Lower lobe of right lung (tissue), 2 donors: ENCODE measurements around the gene TUBB1. TPM values are rescaled to one million over a fixed set of nuclear protein-coding genes. Genes with fewer than 3 reads are reported as not detected.

Experiments used
- ATAC-seq, 2 donors: fragments of 200-7000 bp; cut with Tn5 transposase; one replicate each; pipeline ENCODE4 v1.9.1; 2020 to 2022; ENCODE audit warnings: mild to moderate bottlenecking in 2 of 2, moderate library complexity in 2 of 2
- DNase-seq: peaks from one replicate; pipeline ENCODE4 v3.0.0-alpha.2; 2020
- H3K27ac ChIP-seq: fragments of 200-600 bp; one replicate; pipeline ENCODE4 v1.8.0; 2022
- H3K27me3 ChIP-seq: fragments of 200-600 bp; one replicate; pipeline ENCODE4 v1.8.0; 2022; ENCODE audit warnings: low read depth
- H3K36me3 ChIP-seq: fragments of 200-600 bp; one replicate; pipeline ENCODE4 v1.8.0; 2022; ENCODE audit warnings: mild to moderate bottlenecking
- H3K4me1 ChIP-seq: fragments of 200-600 bp; one replicate; pipeline ENCODE4 v1.8.0; 2022
- H3K4me3 ChIP-seq: fragments of 200-600 bp; one replicate; pipeline ENCODE4 v1.8.0; 2022; ENCODE audit warnings: mild to moderate bottlenecking
- H3K9me3 ChIP-seq: fragments of 200-600 bp; one replicate; pipeline ENCODE4 v1.8.0; 2022
- CTCF ChIP-seq: fragments of 200-600 bp; IDR thresholded peaks from one replicate; pipeline ENCODE4 v1.8.0; 2022; ENCODE audit warnings: antibody characterized with exemption, mild to moderate bottlenecking
- intact Hi-C: fragments of 100-400 bp; cut with DNase I; formaldehyde crosslinking; loops from one replicate; pipeline ENCODE4 v1.11.0; 2022
- total RNA-seq: library from RNA; stranded (reverse); fragmentation: NEBNext Ultra II Directional; extraction: Animal tissue kit (Norgen Biotek cat#: 25700); gene quantifications from one replicate; pipeline ENCODE4 v1.2.1, GENCODE V29; 2021
- donor health status: DM: no; HTN: yes; CAD: no; lungs with severe emphysema.

The TUBB1 gene
- total RNA-seq, 1 donor from 2014 or later: 6.5 TPM

DNA sequence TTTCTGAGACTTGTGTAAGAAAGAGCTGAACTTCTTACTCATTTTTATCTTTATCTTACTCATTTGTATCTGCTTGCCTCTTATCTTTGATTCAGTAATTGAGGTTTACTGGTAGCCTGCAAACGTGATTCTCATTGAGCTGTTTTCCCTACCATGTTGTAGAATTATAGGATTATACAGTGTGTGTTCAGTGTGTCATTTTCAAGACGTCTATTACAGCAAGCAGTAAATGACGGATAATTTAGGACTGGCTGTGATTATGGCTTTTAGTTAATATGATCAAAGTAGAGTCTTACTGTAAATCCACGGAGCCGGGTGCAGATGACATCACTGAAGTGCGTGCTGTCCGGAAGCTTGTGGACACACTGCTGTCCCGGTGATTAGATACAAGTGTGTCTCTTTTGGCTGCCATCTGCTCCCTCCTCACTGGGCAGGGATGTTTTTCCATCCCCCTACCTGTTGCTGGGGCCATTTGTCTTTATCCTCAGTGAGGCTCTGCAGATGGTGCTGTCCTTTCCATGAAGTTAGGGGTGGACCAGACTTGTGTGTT, 32.2 kb upstream of the TUBB1 start:
- peaks cover 27% of the 10 kb centered on the region for H3K4me1 ChIP-seq
- intact Hi-C loops: no loop called here
- H3K27me3 ChIP-seq: no peaks in the 10 kb centered on the region
- ATAC-seq (no peak), DNase-seq (no peak)
- H3K4me3 ChIP-seq: no peak overlapping the region
- H3K36me3 ChIP-seq: peaks cover 63% of the 10 kb centered on the region
- H3K27ac ChIP-seq: no peak overlapping the region
- no peaks in the 10 kb centered on the region for H3K9me3 ChIP-seq
- TF ChIP-seq CTCF: no peak

DNA sequence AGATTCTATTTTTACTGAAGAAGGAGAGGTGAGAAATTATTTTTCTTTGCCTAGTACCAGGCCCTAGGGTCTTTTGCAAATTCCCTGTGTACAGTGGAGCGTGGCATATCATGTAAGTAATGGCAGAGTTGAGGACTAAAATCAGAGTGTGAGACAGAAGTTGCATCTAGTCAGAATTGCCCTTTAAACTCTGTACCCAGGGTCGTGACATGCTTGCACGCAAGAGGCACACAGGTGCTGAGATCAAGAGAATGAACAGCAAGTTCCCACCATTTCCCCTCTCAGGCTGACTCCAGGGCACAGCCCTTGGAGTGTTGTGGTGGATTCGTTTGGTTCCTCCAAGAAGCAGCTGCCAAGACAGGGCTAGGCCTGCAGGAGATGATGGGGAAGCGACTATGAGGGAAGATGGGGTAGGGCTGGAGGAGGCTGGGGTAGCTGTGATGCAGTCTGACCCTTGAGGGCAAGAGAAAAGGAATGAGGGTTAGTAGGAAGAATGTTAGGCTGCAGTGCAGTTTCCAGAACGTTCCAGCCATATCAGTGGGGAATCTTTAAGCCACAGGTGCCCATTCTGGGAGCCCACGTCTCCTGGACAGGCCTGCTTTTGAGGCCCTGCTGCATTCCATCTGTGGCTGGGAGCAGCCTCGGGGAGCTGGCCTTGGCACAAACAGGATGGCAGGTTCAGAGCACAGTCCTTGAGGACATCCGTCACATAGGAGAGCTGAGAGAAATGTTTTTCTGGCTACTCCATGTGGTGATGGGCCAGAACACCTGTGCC, 31.3 kb upstream of the TUBB1 start:
- H3K4me1 ChIP-seq: peaks cover 19% of the 10 kb centered on the region
- no peaks in the 10 kb centered on the region for H3K27me3 ChIP-seq
- H3K36me3 ChIP-seq: peaks cover 73% of the 10 kb centered on the region
- no peak for ATAC-seq
- DNase-seq: no peak
- TF ChIP-seq CTCF: no peak
- intact Hi-C loops: no loop called here
- no peaks in the 10 kb centered on the region for H3K9me3 ChIP-seq
- H3K27ac ChIP-seq: no peak overlapping the region
- H3K4me3 ChIP-seq: no peak overlapping the region

DNA sequence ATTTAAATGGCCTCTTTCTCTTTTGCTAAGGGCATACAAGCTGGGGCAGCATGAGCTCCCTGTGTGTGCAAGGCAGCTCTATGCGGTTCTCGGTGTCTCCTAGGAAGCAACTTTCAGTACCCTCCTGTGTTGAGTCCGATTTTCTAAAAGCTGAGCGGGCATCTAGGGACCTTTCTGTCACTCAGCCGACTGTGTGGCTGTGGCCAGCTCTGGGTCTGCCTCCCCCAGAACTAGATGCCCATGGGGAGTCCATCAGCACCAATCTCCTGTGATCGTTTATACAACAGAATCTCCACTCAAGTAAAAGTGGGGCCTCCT, 30.7 kb upstream of the TUBB1 start:
- H3K4me1 ChIP-seq: peaks cover 14% of the 10 kb centered on the region
- intact Hi-C loops: no loop called here

GRCh38 chr20:58989196-58989595, 30.0 kb upstream of the TUBB1 start:
- intact Hi-C loops: no loop called here
- Histone ChIP-seq H3K27me3 (no peaks in the 10 kb centered on the region), H3K4me1 (peaks cover 8% of the 10 kb centered on the region), H3K36me3 (peaks cover 85% of the 10 kb centered on the region), H3K4me3 (no peak overlapping the region), H3K27ac (no peak overlapping the region), H3K9me3 (no peaks in the 10 kb centered on the region)
- no peak for DNase-seq
- TF ChIP-seq CTCF: no peak
- no peak for ATAC-seq

More for the DNA sequence above, 30.7 kb upstream of the TUBB1 start:
- H3K27ac ChIP-seq: no peak overlapping the region
- no peak for DNase-seq
- ATAC-seq: no peak
- TF ChIP-seq CTCF: no peak
- H3K36me3 ChIP-seq: peaks cover 78% of the 10 kb centered on the region
- no peaks in the 10 kb centered on the region for H3K9me3 ChIP-seq
- no peaks in the 10 kb centered on the region for H3K27me3 ChIP-seq
- no peak overlapping the region for H3K4me3 ChIP-seq

GRCh38 chr20:58990651-58991445, 28.4 kb upstream of the TUBB1 start:
- no peaks in the 10 kb centered on the region for H3K9me3 ChIP-seq
- TF ChIP-seq CTCF: no peak
- no peak overlapping the region for H3K4me3 ChIP-seq
- intact Hi-C loops: no loop called here
- H3K27me3 ChIP-seq: no peaks in the 10 kb centered on the region
- H3K36me3 ChIP-seq: peaks cover 100% of the 10 kb centered on the region
- no peak for ATAC-seq
- H3K4me1 ChIP-seq: peaks cover under 1% of the 10 kb centered on the region
- no peak for DNase-seq
- H3K27ac ChIP-seq: no peak overlapping the region
